Neural progenitor cell (in vitro differentiated cells): ENCODE data around the gene PTGS2.

Experiments
- CTCF ChIP-seq: fragments of 200-600 bp; sonication (generic); IDR thresholded peaks from 2 replicates; pipeline ENCODE4 v1.5.1; 2017; ENCODE audit warnings: antibody characterized with exemption, mild to moderate bottlenecking
- EZH2 ChIP-seq: fragments of 200-600 bp; sonication (generic); IDR thresholded peaks from 2 replicates; pipeline ENCODE4 v1.6.1; 2017; ENCODE audit warnings: antibody characterized with exemption, mild to moderate bottlenecking, moderate library complexity
- EZH2phosphoT487 ChIP-seq: fragments of 200-600 bp; sonication (generic); IDR thresholded peaks from 2 replicates; pipeline ENCODE4 v1.6.1; 2017; ENCODE audit warnings: antibody characterized with exemption

GRCh38 chr1:186689907-186690306 is 9.7 kb upstream of the PTGS2 start:
- TF ChIP-seq CTCF (no peak), EZH2 (no peak), EZH2phosphoT487 (no peak)
